OCI-LY7 (cell line): ENCODE measurements around the gene RPH3AL.

Source experiments
- CTCF ChIP-seq: fragments of 200-600 bp; sonication (generic); conservative IDR thresholded peaks from 2 replicates; pipeline ENCODE4 v1.5.1; 2014; ENCODE audit warnings: mild to moderate bottlenecking, antibody characterized with exemption, low read length, moderate library complexity, mixed read lengths
- EZH2phosphoT487 ChIP-seq: fragments of 200-600 bp; sonication (generic); IDR thresholded peaks from 2 replicates; pipeline ENCODE4 v1.6.1; 2018; ENCODE audit warnings: low read depth, borderline replicate concordance, mild to moderate bottlenecking, mixed run types, antibody characterized with exemption, low read length, moderate library complexity, mixed read lengths

GRCh38 chr17:350706-351448 lies 1.7 kb downstream of the RPH3AL start:
- TF ChIP-seq CTCF: no peak
- TF ChIP-seq EZH2phosphoT487: no peak
